Sigmoid colon (tissue), 4 donors: Measurements from ENCODE around the gene ABHD2.

ENCODE experiments used
- POLR2A ChIP-seq, 2 donors: fragments of 450-650 bp; IDR thresholded peaks; one replicate each; pipeline ENCODE4 v1.6.1; 2016; ENCODE audit warnings: antibody characterized with exemption in 2 of 2, mild to moderate bottlenecking in 2 of 2, moderate library complexity in 2 of 2
- POLR2AphosphoS5 ChIP-seq, 4 donors: sonication (generic); formaldehyde crosslinking; IDR thresholded peaks; one replicate each; pipeline ENCODE4 v1.6.1; 2017; ENCODE audit warnings: antibody characterized with exemption in 4 of 4

- TF ChIP-seq POLR2A (IDR thresholded peaks at IDR 0.05) (no peak), POLR2AphosphoS5 (IDR thresholded peaks at IDR 0.05) (no peak)
Measured at GRCh38 chr15:89068325-89068784, 19.9 kb upstream of the ABHD2 start.
